ENCODE results near the gene HOXC10. TPM values are rescaled to one million over a fixed set of nuclear protein-coding genes. Genes with fewer than 3 reads are reported as not detected.

Gene HOXC10
- total RNA-seq, 1 donor, result 0.43 TPM

GRCh38 chr12:53955036-53955775 is 29.7 kb upstream of the HOXC10 start:
- DNase-seq (ENCODE audit: low read depth), result no peak
- H3K4me3 ChIP-seq (ENCODE audit: low read depth, low read length), result no peak overlapping the region
- TF ChIP-seq CTCF (IDR thresholded peaks at IDR 0.05; ENCODE audit: insufficient read depth, low read depth, low read length), result no peak

DNA sequence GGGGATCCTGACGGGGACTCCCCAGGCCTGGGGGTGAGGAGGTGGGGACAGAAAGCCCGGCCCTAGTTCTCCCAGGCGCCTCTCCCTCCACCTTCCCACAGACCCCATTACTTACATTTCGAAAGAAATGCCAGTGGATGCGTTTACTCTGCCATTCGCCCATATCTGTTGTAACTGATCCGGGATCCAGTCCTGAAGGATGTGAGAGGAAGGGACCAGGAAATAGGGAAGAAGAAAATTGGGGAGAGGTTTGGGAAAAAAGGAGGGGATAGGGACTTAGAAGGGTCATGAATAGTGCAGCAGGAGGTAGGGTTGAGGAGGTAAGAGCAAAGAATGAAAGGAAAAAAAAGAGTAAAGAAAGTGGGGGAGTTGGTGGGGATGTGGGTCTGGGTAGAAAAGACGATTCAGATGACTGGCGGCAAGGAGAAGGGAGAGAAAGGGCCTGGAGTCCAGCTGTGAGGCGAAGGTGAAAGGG is 29.1 kb upstream of the HOXC10 start:
- TF ChIP-seq CTCF (IDR thresholded peaks at IDR 0.05; ENCODE audit: insufficient read depth, low read depth, low read length), result no peak
- H3K4me3 ChIP-seq (ENCODE audit: low read depth, low read length), result no peak overlapping the region
- no peak for DNase-seq (ENCODE audit: low read depth)

DNA sequence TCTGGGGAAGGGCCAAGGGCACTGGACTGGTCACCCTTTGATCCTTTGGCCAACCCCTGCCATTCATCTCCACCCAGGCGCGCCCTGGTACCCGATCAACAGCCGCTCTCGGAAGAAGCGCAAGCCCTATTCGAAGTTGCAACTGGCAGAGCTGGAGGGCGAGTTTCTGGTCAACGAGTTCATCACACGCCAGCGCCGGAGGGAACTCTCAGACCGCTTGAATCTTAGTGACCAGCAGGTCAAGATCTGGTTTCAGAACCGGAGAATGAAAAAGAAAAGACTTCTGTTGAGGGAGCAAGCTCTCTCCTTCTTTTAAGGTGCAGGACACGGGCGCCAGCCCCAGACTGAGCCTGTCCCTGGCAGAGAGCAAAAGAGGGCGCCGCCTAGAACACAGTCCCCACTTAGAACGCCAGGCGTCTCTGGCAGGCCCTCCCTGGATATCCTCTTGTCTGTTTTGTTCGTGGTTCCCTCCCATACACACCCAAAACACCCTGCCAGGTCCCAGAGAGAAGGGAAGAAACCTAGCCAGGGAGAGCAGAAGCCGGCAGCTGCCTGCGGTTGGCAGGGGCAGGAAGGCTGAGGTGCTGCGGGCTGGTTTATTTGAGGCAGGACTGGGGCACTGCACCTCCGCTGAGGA is 28.6 kb upstream of the HOXC10 start:
- TF ChIP-seq CTCF (IDR thresholded peaks at IDR 0.05; ENCODE audit: insufficient read depth, low read depth, low read length), result no peak

GRCh38 chr12:53956914-53957536 is 27.9 kb upstream of the HOXC10 start:
- no peak overlapping the region for H3K4me3 ChIP-seq (ENCODE audit: low read depth, low read length)
- no peak for TF ChIP-seq CTCF (IDR thresholded peaks at IDR 0.05; ENCODE audit: insufficient read depth, low read depth, low read length)
- no peak for DNase-seq (ENCODE audit: low read depth)

More for the DNA sequence above, 28.6 kb upstream of the HOXC10 start:
- no peak overlapping the region for H3K4me3 ChIP-seq (ENCODE audit: low read depth, low read length)
- DNase-seq (ENCODE audit: low read depth), result no peak

DNA sequence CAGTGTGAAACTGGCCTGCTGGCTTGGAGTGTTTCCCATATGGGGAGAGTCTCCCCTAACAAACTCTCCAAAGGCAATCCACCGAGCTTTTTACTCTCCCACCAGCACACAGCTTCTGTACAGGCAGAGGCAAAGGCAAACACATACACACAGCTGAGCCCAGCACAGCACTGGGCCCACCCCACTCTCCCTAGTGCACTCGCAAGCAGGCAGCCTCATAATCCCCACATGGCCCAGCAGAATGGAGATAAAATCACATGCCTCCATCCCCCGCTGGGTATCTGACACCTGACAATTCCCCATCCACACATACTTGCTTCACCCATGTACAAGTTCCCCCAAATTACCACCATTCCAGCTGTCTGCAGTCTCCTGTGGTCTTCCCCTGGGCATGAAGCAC is 26.8 kb upstream of the HOXC10 start:
- no peak for DNase-seq (ENCODE audit: low read depth)
- H3K4me3 ChIP-seq (ENCODE audit: low read depth, low read length), result no peak overlapping the region
- no peak for TF ChIP-seq CTCF (IDR thresholded peaks at IDR 0.05; ENCODE audit: insufficient read depth, low read depth, low read length)

GRCh38 chr12:53959314-53959713 is 25.6 kb upstream of the HOXC10 start:
- H3K4me3 ChIP-seq (ENCODE audit: low read depth, low read length), result no peak overlapping the region
- TF ChIP-seq CTCF (IDR thresholded peaks at IDR 0.05; ENCODE audit: insufficient read depth, low read depth, low read length), result no peak
- no peak for DNase-seq (ENCODE audit: low read depth)

Data from fibroblast of villous mesenchyme (primary cell).